GM06990 (cell line): ENCODE results near the gene POF1B.
"Not testable (repeated sequence)": the region's sequence is repeated elsewhere in the genome, so short reads cannot be mapped to it uniquely, and the experiment has no call there.

ENCODE experiments used
- DNase-seq: peaks from one replicate; pipeline ENCODE4 v3.0.0-alpha.2; 2011; ENCODE audit not compliant: insufficient read length; ENCODE audit errors: extremely low read depth
- H3K27me3 ChIP-seq: replicated peaks from 2 replicates; pipeline ENCODE4 v1.6.0; 2011; ENCODE audit warnings: low read length; ENCODE audit not compliant: control insufficient read depth, insufficient read depth
- H3K36me3 ChIP-seq: 2 replicates; pipeline ENCODE4 v1.5.1; 2011; ENCODE audit warnings: low read length; ENCODE audit not compliant: control insufficient read depth, insufficient read depth
- H3K4me3 ChIP-seq: replicated peaks from 2 replicates; pipeline ENCODE4 v1.5.1; 2011; ENCODE audit warnings: low read depth, mild to moderate bottlenecking, control low read depth, low read length
- TF ChIP-seq, protein P1 (sequence below): IDR thresholded peaks from 2 replicates; pipeline ENCODE4 v1.5.1; 2011; ENCODE audit warnings: low read length, control low read depth, mild to moderate bottlenecking, inconsistent platforms; ENCODE audit not compliant: insufficient read depth, poor library complexity, severe bottlenecking

POF1B gene

DNA sequence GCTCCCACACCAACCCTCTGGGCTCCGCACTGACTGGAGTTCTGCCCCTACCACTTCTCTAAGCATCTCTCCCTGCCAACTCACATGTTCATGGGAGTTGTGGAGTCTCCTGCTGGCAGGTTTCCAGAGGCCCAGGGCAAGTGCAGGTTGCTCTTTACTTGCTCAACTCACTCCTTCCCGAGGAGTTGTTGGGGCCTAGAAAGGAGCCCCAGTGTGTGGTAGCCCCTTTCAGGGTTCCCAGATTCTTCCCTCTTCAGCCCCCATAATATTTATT lies 52.5 kb downstream of the POF1B start:
- no peaks in the 10 kb centered on the region for H3K27me3 ChIP-seq
- TF ChIP-seq, protein P1, sequence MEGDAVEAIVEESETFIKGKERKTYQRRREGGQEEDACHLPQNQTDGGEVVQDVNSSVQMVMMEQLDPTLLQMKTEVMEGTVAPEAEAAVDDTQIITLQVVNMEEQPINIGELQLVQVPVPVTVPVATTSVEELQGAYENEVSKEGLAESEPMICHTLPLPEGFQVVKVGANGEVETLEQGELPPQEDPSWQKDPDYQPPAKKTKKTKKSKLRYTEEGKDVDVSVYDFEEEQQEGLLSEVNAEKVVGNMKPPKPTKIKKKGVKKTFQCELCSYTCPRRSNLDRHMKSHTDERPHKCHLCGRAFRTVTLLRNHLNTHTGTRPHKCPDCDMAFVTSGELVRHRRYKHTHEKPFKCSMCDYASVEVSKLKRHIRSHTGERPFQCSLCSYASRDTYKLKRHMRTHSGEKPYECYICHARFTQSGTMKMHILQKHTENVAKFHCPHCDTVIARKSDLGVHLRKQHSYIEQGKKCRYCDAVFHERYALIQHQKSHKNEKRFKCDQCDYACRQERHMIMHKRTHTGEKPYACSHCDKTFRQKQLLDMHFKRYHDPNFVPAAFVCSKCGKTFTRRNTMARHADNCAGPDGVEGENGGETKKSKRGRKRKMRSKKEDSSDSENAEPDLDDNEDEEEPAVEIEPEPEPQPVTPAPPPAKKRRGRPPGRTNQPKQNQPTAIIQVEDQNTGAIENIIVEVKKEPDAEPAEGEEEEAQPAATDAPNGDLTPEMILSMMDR = no peak

DNA sequence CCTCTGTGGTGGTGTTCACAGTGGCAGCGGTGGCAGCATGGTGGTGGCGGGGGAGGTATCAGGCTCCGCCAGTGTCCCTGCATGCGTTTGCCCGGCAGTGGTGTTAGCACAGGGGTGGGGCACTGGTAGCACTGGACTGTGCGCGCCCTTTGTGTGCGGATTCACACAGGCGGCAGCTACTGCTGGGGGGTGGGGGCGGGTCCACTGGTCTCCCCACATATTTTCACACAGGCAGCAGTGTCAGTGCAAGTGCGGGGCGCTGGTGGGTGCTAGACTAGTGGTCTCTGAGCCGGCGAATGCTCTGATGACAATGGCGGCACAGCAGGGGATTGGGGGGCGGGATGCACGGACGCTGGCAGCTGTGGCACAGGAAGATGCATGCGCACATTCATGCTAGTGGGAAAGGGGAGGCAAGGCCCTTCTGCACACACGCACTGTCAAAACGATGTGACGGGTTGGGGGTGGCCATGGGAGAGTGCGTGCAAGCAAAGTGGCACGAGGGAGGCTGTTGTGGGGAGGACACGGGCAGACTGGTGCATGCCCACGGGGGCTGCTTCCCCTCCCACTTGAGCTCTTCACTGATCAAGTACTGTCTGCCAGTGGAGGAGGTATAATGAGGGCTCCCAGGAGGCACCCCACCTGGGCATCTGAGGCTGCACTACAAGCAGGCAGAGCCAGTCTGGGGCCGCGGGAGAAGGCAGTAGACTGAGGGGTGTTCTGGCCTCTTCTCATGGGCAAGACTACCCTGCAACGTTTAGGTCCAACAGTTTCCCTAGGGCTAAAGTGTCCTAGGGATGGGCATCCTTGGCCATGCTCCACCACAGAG lies 53.0 kb downstream of the POF1B start:
- H3K36me3 ChIP-seq = no peaks in the 10 kb centered on the region
- TF ChIP-seq, protein P1 = no peak
- H3K4me3 ChIP-seq = no peak overlapping the region
- no peak for DNase-seq
- no peaks in the 10 kb centered on the region for H3K27me3 ChIP-seq

More for the DNA sequence above, 52.5 kb downstream of the POF1B start:
- no peaks in the 10 kb centered on the region for H3K36me3 ChIP-seq
- DNase-seq = no peak
- no peak overlapping the region for H3K4me3 ChIP-seq

DNA sequence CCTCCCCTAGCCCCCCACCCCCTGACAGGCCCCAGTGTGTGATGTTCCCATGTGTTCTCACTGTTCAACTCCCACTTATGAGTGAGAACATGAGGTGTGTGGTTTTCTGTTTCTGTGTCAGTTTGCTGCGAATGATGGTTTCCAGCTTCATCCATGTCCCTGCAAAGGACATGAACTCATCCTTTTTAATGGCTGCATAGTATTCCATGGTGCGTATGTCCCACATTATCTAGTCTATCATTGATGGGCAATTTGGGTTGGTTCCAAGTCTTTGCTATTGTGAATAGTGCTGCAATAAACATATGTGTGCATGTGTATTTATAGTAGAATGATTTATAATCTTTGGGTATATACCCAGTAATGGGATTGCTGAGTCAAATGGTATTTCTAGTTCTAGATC lies 68.1 kb downstream of the POF1B start:
- DNase-seq, H3K27me3 ChIP-seq, H3K36me3 ChIP-seq, H3K4me3 ChIP-seq: not testable (repeated sequence)

DNA sequence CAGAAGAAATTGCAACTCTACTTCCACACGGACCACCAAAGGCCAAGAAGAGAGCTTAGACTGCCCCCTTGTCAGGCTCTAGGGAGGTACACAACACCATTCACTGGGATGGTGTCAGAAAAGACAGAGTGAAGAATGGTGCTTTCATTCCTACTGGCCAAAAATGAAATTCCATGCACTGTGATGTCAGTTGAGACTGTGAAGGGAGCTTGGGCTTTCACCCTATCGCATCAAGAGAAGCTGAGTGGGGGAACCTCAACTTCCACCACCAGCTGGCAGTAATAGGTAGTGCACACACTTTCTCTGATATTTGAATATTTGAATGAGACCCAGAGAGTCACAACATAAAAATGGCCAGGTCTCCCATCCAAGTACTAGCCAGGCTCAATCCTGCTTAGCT lies 69.7 kb downstream of the POF1B start:
- DNase-seq = no peak
- TF ChIP-seq, protein P1 = no peak
- Histone ChIP-seq H3K4me3 (no peak overlapping the region), H3K27me3 (no peaks in the 10 kb centered on the region), H3K36me3 (no peaks in the 10 kb centered on the region)

DNA sequence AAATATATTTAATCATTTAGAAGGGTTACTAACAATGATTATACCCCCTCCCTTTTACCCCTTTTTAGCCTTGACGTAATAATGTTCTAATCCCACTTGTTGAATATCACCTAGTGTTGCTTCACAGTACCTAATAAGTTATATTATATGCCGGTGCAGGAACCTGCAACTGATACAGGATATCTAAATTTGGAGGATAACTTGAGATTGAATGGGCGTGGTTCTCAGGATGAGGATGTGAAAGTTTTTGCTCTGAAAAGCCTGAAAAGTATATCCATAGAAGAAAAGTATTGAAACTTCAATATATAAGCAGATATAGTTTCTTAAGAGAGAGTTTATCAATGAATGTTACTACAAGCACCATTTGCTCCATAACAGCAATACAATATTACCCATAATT lies 75.9 kb downstream of the POF1B start:
- H3K36me3 ChIP-seq = no peaks in the 10 kb centered on the region
- DNase-seq = no peak
- no peak overlapping the region for H3K4me3 ChIP-seq
- no peaks in the 10 kb centered on the region for H3K27me3 ChIP-seq
- TF ChIP-seq, protein P1 = no peak

DNA sequence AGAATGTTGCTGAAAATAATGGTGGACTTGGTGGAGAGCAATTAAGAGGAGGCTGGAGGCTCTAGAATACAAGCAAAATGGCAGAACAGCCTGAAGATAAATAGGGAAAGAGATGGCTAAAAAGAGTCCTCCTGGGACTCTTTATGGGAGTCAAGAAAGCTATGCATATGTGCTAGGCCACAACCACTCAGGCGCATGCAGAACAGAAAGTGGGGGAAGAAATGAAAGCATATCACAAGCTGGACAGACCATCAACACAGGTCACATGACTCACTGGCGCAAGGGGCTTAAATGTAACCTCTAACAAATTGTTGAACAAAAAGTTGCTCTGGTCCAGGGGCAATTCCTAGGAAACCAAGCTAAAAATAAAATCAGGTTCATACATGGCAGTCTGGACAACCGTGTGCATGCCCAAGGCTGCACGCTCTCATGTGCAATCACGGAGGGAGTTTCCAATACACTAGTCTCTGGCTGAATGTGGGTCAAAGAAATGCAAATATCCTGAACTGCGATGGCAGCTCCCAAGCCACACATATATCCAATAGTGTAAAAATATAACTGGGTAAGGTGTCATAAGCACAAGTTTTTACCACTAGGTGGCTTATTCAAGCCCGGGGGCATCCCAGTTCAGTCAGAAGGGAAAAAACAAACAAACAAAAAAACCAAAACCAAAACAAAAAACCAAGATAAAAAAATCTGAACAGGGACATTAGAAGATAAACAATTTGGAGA lies 90.3 kb downstream of the POF1B start:
- no peak for DNase-seq
- Histone ChIP-seq H3K4me3 (no peak overlapping the region), H3K27me3 (no peaks in the 10 kb centered on the region), H3K36me3 (no peaks in the 10 kb centered on the region)
- TF ChIP-seq, protein P1 = peak; percentile 10

DNA sequence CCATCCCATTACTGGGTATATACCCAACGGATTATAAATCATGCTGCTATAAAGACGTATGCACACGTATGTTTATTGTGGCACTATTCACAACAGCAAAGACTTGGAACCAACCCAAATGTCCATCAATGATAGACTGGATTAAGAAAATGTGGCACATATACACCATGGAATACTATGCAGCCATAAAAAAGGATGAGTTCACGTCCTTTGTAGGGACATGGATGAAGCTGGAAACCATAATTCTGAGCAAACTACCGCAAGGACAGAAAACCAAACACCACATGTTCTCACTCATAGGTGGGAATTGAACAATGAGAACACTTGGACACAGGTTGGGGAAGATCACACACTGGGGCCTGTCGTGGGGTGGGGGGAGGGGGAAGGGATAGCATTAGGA lies 94.2 kb downstream of the POF1B start:
- H3K4me3 ChIP-seq, DNase-seq, H3K36me3 ChIP-seq, H3K27me3 ChIP-seq: not testable (repeated sequence)
